ENCODE measurements around the gene SLC1A4.
"Not testable (repeated sequence)": the region's sequence is repeated elsewhere in the genome, so short reads cannot be mapped to it uniquely, and the experiment has no call there.

Gene SLC1A4

GRCh38 chr2:64995041-64995440 is 5.8 kb downstream of the SLC1A4 start:
- DNase-seq = no peak

DNA sequence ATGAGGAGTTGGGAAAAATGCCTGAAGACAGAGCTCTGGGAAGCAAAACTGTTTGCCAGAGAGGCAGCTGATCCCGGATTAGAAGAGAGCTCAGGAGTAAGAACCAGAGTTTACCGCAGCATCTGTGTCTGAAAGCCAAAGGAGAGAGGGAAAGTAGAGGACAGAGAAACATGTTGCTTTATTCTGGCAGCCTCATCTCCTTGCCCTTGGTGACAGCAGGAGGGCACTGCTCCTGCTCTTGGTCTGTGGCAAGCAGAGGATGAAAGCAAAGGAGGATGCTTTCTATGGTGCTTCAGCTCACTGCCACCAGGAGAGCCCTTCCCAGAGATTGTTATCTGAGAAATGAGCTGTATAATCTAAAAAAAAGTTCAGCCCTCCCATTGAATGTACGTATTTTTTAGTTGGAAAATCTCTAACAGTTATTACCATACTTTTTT is 7.7 kb downstream of the SLC1A4 start:
- no peak for DNase-seq

DNA sequence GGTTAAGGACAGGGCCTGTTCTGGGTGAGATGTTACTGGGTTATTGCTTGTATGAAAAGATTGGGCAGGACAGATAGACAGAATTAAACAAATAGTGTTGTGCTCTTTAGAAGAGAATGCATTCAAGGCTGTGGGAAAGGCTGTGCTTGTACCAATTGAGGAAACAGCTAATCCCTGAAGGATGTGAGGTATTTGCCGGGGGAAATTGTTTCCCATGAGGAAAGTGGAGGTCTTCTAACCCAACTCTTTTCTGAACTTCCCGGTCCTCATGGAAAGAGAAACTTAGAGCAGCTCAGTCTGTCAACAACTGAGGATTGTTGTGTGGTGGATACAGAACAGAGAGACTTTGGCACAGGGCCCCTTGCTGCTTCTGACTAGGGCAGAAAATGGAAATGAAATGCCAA is 9.5 kb downstream of the SLC1A4 start:
- DNase-seq = no peak

- DNase-seq = no peak
Observed at GRCh38 chr2:64999754-65000153, 10.6 kb downstream of the SLC1A4 start.

DNA sequence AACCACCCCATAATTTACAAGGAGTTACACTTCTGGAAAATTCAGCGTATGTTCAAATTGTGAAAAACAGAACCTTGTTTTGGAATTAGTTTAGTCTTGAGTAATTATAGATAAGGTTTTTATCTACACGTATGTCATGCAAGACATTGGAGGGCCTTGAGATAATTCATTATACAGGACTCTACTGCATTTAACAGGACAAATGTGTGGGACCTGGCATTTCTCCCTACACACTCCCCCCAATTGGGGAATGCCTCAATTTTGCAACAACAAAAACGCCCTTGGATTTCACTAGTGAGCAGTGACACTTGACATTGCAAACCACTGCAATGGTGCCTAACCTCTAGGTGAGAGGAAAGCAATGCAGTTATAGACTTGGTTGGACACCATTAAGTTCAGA is 11.4 kb downstream of the SLC1A4 start:
- no peak for DNase-seq

- DNase-seq = no peak
Observed at GRCh38 chr2:65003037-65003436, 13.8 kb downstream of the SLC1A4 start.

DNA sequence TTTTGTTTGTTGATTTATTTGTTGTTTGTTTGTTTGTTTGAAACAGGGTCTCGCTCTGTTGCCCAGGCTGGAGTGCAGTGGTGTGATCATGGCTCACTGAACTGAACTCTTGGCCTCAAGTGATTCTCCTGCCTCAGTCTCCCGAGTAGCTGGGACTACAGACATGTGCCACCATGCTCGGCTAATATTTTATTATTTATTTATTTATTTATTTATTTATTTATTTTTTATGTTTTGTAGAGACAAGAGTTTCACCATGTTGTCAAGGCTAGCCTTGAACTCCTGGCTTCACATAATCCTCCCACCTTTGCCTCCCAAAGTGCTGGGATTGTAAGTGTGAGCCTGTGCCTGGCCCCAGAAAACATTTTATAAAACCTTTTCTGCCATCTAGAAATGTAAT is 15.0 kb downstream of the SLC1A4 start:
- not testable (repeated sequence) for DNase-seq

GRCh38 chr2:65013776-65014175 is 24.6 kb downstream of the SLC1A4 start:
- DNase-seq = no peak

GRCh38 chr2:65015731-65016130 is 26.5 kb downstream of the SLC1A4 start:
- DNase-seq = no peak

DNA sequence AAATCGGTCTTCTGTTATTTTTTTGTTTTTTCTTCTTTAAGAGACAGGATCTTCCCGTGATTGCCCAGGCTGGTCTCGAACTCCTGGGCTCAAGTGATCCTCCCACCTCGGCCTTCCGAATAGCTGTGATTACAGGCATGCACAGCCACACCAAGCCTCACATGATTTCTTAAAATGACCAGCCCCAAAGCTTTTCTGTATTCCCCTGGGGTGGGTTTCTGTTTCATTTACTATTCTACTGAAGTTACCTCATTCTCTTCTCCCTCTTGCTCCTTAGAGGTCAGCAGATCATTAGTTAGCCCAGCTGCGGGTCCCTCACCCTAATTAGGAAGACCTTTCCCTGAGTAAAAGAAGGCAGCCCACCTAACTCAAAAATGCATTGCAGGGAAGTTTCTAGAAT is 27.6 kb downstream of the SLC1A4 start:
- no peak for DNase-seq

DNA sequence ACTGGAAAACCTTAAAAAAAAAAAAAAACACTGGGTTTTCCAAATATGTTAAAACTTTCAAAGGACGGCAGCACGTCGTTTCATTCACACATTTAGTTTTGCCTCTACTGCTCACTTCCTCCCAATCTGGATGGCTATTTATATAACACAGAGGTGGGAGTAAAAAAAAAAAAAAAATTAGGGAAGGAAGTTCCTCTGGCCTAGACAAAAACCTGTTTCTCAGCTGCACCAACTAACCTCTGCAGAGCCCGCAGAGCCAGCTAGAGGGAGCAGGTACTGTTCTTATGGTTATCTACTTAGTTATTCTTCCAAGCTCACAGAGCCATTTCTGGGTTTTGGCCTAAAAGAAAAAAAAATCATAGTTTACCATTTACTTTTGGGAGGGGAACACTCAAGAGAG is 28.1 kb downstream of the SLC1A4 start:
- no peak for DNase-seq

- DNase-seq = no peak
Observed at GRCh38 chr2:65018141-65018582, 29.0 kb downstream of the SLC1A4 start.

- DNase-seq = no peak
Observed at GRCh38 chr2:65019010-65019409, 29.8 kb downstream of the SLC1A4 start.

DNA sequence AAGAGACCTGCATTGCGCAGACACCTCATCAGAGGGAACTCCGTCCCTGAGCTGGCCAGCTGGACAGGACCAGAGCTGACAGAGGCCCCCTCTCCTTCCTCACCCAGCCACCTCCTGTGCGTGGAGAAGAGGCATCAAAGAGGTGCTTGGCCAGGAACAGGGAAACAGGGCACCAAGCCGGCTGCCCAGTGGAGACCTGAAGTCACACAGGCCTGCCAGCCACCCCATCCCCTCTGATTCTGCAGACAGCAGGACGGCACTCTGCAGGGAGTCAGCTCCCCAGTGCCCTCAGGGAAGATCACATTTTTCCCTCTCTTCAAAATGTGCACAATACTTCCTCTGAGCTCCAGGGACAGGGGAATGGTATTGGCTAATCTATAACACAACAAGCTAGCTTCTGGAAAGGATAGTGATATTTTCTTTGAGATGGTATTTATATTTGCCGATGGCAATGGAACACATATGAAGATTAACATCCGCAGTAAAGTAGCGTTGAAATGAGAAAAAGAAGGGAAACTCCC is 30.5 kb downstream of the SLC1A4 start:
- no peak for DNase-seq

DNA sequence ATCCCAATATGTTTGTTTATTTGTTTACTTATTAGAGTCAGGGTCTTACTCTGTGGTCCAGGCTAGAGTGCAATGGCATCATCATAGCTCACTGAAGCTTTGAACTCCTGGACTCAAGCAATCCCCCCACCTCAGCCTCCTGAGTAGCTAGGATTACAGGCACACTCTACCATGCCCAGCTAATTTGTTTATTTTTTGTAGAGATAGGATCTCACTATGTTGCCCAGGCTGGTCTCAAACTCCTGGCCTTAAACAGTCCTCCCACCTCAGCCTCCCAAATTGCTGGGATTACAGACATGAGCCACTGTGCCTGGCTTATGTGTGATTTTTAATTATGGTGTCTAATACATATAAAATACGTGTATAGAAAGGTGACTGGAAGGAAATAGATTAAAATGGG is 31.1 kb downstream of the SLC1A4 start:
- not testable (repeated sequence) for DNase-seq

DNA sequence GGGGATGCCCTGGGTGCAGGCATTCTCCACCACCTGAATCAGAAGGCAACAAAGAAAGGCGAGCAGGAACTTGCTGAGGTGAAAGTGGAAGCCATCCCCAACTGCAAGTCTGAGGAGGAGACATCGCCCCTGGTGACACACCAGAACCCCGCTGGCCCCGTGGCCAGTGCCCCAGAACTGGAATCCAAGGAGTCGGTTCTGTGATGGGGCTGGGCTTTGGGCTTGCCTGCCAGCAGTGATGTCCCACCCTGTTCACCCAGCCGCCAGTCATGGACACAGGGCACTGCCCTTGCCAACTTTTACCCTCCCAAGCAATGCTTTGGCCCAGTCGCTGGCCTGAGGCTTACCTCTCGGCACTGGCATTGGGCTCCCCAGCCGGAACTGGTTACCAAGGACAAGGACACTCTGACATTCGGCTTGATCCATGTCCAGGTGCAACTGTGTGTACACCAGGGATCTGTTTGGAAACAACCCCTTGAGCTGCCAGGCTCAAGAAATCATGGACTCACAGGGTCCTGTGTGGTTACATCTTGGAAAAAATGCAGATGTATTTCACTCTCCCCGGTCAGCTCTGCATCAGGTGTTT is 31.8 kb downstream of the SLC1A4 start:
- DNase-seq = no peak

- DNase-seq = no peak
Observed at GRCh38 chr2:65021709-65022108, 32.5 kb downstream of the SLC1A4 start.

DNA sequence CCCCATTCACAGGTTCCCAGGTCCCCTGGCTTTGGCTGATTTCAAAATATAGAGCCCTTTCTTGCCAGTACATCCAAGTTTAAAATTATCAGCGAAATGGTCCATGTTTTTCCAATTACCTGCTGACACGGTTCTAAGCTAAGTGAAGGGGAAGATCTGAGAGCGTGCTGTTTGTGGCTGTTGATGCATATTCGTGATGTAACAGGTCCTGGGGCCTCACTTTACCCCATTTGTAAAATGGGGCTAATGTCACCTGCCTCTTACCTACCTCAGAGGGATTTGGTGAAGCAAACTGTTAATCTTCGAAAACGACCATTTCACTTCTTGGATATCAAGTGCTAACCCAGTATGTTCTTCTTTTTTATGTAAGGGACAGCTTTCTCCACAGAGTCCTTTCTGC is 33.0 kb downstream of the SLC1A4 start:
- DNase-seq = no peak

DNA sequence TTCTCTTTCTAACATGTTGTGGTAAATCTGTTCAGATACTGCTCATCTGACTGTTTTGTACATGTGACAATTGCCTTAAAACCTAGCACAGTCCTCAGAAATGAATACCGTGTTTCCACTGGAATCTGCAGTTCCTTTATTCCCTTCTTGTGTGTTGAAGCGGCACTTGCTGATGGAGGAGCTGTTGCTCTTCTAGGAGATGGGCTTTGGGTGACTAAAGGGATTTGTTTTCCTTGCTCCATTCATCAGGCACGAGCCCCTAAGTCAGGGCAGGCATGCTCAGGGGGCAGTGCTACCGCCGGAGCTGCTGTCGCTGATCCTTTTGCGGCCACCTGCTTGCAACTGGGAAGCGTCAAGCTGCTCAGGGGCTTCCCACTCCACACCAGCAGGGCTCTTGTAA is 34.5 kb downstream of the SLC1A4 start:
- no peak for DNase-seq

DNA sequence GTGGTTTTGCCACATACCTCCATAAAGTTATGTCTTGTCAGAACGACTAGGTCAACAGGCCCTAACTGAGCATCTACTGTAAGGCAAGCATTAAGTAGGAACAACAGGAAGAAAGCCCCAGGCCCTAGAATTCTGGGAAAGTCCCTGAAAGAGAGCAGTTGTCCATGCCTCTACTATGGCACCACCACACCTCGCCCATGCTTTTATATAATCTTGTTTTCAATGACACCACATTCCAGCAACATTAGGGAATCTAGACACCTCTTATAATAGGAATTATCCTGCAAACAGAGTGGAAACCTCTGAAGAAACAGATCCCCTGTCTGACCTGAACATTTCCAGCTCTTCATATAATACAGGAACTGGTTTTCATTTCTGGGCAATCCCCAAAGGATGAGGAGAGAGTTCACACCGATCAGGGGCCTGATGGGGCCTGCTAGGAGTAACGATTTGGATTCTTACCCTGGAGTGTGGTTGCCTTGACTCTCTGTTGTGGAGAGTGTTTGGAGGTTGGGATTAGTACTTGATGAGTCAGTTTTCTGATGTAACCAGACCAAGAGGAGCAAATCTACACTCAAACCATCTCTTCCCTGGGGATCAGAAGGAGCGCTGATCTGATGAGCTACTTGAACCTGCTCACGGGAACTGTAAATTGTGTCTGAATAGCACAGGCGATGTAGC is 35.1 kb downstream of the SLC1A4 start:
- DNase-seq = peak; percentile 65

DNA sequence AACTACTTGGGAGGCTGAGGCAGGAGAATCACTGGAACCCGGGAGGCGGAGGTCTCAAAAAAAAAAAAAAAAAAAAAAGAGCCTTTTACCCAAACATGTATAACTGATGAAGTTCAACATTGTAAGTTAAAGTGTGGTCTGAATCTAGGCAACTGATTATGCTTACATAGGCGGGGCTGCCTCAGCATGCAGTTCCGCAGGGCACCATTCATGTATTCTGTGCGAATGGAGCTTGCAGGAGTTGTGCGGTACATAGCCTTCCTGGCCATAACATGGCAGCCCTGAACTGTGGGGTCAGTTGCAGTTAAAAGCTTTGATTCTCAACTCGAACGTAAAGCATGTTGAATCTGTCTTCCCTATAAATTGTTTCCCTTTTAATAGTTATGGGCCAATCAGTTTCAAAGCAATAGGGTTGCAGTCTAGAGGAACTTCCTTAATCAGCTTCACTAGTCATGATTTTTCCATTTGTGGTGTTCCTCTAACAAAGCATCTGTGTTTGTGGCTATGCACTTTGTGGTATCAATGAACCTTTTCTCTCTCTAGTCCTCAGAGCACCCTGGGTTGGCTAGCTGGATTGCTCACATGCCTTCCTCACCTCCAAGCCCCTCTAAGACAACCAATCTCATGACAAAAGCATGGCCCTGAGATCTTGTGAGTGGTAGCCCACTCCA is 36.4 kb downstream of the SLC1A4 start:
- no peak for DNase-seq

- DNase-seq = no peak
Observed at GRCh38 chr2:65026154-65026553, 37.0 kb downstream of the SLC1A4 start.

DNA sequence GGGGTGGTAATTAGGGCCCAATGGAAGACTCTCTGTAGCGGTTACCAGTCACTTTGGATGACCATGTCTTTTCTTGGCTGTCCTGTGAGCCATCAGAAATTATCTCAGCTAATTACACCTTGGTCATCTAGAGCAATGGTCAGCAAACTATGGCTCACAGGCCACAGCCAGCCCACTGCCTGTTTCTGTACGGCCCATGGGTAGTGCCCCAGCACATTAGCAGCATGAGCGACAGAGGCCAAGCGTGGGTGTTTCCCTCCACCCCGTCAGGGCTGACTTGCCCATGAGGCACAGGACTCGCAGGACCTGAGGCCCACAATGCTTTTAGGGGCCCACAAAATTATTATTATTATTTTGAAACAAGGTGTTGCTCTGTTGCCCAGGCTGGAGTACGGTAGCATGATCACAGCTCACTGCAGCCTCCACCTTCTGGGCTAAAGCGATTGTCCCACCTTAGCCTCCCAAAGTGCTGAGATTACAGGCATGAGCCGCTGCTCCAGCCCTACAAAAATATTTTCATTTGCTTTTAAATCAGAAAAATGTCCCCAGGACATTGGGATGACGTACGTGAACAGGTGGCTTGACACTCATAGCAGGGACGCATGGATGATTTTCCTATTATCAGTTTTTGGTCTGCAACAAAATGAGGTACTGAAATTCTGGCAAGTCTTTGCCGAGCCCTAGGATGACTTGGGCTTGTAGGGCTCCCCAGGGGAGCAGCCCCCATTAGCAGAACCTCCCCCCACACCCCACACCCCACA is 37.7 kb downstream of the SLC1A4 start:
- DNase-seq = no peak
